ENCODE measurements around the gene ENTPD8.

Gene ENTPD8, protein sequence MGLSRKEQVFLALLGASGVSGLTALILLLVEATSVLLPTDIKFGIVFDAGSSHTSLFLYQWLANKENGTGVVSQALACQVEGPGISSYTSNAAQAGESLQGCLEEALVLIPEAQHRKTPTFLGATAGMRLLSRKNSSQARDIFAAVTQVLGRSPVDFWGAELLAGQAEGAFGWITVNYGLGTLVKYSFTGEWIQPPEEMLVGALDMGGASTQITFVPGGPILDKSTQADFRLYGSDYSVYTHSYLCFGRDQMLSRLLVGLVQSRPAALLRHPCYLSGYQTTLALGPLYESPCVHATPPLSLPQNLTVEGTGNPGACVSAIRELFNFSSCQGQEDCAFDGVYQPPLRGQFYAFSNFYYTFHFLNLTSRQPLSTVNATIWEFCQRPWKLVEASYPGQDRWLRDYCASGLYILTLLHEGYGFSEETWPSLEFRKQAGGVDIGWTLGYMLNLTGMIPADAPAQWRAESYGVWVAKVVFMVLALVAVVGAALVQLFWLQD

DNA sequence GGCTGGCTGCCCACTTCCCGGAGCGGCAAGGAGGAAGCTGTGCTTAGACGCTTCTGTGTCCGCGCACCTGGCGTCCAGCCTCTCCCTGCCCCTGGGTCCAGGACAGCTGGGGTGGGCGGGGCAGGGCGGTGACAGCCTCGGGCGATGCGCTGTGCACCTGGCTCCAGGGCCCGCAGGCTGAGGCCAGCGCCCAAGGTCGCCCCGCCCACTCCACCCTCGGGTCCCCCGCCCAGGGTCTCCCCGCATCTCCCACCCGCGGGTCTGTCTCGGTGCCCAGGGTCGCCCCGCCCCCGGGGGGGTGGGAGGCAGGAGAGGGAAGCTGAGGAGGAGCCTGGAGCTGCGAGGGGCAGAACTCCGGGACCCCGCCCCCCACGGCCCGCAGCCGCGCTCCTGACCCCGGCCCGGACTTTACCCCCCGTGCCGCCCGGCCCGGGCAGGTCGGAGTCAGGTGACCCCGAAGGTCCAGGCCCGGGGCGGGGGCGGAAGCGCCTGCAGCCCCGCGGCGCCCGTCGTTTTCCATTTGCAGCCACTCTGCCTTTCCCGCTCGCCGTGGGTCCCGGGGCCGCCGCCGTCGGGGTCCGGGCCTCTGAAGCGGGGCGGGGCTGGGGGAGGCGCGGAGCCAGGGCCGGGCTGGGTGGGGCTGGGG is at the start of gene ENTPD8:
Gene ENTPD8 (minus strand): TSS at position 69 of the 646 bp plus-strand sequence. CDS start 3,072 bp downstream, outside the sequence.
- TF ChIP-seq, protein P1, sequence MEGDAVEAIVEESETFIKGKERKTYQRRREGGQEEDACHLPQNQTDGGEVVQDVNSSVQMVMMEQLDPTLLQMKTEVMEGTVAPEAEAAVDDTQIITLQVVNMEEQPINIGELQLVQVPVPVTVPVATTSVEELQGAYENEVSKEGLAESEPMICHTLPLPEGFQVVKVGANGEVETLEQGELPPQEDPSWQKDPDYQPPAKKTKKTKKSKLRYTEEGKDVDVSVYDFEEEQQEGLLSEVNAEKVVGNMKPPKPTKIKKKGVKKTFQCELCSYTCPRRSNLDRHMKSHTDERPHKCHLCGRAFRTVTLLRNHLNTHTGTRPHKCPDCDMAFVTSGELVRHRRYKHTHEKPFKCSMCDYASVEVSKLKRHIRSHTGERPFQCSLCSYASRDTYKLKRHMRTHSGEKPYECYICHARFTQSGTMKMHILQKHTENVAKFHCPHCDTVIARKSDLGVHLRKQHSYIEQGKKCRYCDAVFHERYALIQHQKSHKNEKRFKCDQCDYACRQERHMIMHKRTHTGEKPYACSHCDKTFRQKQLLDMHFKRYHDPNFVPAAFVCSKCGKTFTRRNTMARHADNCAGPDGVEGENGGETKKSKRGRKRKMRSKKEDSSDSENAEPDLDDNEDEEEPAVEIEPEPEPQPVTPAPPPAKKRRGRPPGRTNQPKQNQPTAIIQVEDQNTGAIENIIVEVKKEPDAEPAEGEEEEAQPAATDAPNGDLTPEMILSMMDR (IDR thresholded peaks at IDR 0.05; ENCODE audit: low read depth, low read length), result no peak
- no peak for DNase-seq (ENCODE audit: extremely low read depth, low read depth)

DNA sequence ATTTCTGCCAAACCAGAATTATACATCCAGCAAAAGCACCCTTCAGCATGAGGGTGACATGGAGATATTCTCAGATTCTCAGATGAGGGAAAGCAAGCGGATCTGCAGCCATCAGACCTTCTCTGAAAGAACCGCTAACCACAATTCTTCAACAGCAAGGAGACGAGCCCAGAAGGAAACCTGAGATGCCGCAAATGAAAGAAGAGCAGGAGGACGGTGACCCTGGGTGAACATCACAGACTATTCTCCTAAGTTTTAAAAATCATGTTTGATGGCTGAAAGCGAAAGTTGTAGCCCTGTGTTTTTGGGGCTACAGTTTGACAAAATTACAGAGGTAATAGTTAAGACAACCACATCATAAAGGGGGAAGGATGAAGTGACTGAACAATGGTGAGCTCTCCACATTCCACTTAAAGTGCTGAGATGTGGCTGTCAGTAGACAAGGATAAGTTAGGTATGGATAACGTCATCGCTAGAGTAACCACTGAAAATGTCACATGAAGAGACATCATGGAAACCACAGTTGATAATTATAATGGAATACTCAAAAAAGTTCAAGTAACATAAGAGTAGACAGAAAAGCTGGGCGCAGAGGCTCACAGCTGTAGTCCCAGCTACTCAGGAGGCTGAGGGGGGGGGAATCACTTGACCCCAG is 49.5 kb upstream of the ENTPD8 start:
- DNase-seq (ENCODE audit: extremely low read depth, low read depth), result no peak
- TF ChIP-seq, protein P1 (IDR thresholded peaks at IDR 0.05; ENCODE audit: low read depth, low read length), result no peak

DNA sequence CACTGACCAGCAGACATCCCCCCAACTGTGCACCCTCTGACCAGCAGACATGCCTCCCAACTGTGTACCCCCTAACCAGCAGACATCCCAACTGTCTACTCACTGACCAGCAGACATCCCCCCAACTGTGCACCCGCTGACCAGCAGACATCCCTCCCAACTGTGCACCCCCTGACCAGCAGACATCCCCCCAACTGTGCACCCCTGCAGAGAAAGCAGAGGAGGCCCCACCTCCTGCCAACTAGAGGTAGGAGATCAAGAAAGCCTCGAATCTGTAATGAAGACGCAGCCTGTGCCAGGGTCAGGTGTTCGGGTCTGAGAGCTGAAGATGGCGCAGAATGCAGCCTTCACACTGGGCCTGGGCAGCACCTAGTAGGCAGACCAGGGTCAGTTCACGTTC is 47.7 kb upstream of the ENTPD8 start:
- TF ChIP-seq, protein P1 (IDR thresholded peaks at IDR 0.05; ENCODE audit: low read depth, low read length), result no peak
- DNase-seq (ENCODE audit: extremely low read depth, low read depth), result no peak

DNA sequence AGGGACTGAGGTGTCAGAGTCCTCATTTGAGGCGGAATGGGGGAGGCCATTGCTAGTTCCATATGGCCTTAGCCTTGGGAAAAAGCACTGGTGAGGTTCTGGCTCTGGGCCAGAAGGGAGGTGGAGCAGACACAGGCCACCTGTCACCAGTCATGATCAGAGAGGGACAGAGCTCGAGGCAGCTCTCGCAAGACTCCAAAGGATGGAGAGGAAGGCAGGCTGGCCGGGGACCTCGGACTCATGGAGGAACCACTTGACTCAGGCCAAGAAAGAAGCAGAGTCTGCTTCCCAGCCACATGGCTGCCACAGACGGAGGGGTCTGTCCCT is 47.1 kb upstream of the ENTPD8 start:
- TF ChIP-seq, protein P1 (IDR thresholded peaks at IDR 0.05; ENCODE audit: low read depth, low read length), result no peak
- no peak for DNase-seq (ENCODE audit: extremely low read depth, low read depth)

DNA sequence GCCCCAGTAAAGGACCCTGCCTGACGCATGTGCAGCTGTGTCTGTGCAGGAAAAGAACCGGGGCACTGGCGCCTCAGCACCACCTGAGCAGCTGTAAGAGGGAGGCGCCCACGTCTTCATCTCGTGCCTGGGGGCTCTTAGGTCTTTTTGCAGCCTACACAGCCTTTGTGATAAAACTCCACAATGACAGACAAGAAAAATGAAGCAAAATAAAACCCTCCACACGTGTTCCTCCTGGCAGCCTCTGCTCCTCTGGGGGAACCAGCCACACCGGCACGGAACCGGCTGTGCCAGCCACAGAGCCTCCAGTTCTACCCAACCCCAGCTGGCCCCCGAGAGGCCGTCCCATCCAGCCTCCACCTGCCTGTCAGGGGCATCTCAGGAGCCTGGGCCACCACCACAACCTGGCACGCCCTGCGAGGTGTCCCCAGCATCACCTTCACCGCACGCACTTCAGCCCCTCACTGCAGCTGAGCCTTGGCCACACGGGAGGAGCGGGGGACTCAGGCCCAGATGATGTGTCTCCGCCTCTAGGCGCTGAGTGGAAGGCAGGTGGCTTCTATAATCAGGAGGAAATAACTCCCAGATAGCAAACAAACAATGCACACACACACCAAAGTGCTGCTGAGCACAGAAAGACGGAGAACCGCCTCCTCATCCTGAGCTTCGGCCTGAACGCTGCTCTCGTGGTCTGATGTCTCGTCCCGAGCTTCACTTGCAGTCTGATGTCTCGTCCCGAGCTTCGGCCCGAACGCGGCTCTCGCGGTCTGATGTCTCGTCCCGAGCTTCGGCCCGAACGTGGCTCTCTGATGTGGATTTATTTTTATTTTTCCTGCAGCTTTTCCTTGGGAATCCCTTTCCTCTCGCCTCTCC is 46.5 kb upstream of the ENTPD8 start:
- no peak for DNase-seq (ENCODE audit: extremely low read depth, low read depth)
- TF ChIP-seq, protein P1 (IDR thresholded peaks at IDR 0.05; ENCODE audit: low read depth, low read length), result no peak

DNA sequence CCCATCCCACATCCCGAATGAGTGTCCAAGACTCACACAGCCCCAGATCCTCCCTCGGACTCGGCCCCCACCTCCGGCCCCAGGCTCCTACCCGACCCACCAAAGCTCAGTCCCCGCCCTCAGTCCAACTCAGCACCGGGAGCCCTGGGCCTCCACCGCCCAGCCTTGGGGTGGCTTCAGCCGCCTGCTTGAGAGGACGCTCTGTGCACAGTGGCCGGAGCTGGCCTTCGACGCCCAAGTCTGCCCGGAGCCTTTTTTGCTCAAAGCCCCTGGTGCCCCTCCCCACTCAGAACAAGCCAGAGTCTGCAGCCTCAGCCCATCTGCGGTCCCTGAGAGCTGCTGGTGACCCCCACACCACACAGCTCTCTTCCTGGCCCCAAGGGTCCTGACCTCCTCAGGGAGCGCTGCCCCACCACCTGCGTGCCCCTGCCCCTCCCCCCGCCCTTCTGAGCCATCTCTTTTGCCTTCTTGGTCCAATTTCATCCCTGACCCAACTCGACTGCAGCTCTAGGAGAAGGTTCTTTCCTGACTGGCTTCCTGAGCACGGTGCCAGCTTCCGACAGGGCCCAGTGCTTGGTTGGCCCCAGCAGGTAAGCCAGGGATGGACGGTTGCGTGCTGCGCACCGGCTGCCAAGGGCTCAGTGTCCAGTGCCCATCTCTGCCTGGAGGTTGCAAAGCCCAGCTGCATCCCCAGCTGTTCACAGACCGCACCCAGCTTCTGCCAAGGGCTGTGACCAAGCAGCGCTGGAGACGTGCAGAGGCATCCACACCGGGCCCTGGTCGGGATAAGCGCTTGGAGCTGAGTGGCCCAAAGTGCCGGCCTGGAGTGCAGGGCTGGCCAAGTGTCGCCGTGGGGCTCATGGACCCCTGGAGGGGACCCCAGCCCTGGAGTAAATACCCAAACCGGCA is 45.6 kb upstream of the ENTPD8 start:
- TF ChIP-seq, protein P1 (IDR thresholded peaks at IDR 0.05; ENCODE audit: low read depth, low read length), result no peak
- no peak for DNase-seq (ENCODE audit: extremely low read depth, low read depth)

Data from AG09319 (cell line).